ENCODE measurements around the gene ARL3.

GRCh38 chr10:102654566-102654965 is 59.6 kb downstream of the ARL3 start:
- TF ChIP-seq, protein P1, sequence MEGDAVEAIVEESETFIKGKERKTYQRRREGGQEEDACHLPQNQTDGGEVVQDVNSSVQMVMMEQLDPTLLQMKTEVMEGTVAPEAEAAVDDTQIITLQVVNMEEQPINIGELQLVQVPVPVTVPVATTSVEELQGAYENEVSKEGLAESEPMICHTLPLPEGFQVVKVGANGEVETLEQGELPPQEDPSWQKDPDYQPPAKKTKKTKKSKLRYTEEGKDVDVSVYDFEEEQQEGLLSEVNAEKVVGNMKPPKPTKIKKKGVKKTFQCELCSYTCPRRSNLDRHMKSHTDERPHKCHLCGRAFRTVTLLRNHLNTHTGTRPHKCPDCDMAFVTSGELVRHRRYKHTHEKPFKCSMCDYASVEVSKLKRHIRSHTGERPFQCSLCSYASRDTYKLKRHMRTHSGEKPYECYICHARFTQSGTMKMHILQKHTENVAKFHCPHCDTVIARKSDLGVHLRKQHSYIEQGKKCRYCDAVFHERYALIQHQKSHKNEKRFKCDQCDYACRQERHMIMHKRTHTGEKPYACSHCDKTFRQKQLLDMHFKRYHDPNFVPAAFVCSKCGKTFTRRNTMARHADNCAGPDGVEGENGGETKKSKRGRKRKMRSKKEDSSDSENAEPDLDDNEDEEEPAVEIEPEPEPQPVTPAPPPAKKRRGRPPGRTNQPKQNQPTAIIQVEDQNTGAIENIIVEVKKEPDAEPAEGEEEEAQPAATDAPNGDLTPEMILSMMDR (IDR thresholded peaks at IDR 0.05), result no peak
- no peak for TF ChIP-seq POLR2A (IDR thresholded peaks at IDR 0.05)

All from esophagus squamous epithelium (tissue), 4 donors.